NCI-H2227 (cell line): ENCODE measurements around the gene DTX3.
"Not testable (repeated sequence)": the region's sequence is repeated elsewhere in the genome, so short reads cannot be mapped to it uniquely, and the experiment has no call there.

ENCODE experiments used
- DNase-seq: peaks from one replicate; lab custom pipeline; 2025; ENCODE audit not compliant: unreplicated experiment; lab: John Stamatoyannopoulos, UW

DTX3 gene

DNA sequence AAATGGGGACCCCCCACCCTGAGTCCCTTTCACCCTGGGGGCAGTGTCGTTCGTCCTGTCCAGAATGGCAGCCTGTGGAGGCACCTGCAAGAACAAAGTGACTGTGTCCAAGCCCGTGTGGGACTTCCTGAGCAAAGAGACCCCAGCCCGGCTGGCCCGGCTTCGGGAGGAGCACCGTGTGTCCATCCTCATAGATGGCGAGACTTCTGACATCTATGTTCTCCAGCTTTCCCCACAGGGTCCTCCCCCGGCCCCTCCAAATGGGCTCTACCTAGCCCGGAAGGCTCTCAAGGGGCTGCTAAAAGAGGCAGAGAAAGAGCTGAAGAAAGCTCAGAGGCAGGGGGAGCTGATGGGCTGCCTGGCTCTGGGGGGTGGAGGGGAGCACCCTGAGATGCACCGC, 2.2 kb downstream of the DTX3 start:
- no peak for DNase-seq

DNA sequence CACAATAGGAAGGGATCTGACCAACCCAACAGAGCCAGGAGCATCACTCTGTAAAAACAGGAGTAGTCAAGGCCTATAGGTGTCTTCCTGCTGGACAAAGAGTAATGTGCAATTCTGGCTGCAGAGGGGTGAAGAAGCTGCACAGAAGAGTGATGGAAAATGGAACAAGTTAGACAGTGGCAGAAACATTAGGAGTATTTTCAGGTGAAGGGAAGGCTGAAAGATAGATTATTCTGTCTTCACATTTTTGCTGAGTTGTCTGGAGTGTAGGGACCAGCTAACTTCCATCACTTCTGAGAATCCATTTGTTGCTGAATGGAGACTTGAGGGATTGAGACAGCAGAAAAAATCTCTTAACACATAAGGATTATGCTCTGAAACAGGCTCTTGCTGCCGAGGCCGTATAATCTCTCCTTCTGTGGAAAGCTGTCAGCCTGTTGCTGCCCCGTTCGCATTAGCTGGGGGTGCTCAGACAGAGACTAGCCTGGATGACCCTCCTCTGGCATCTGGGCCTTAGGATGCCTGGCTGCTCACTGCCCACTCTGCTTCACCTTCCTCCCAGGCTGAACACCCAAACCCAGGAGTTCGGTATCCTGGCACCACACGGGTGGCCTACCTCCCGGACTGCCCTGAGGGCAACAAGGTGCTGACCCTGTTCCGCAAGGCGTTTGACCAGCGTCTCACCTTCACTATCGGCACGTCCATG, 3.5 kb downstream of the DTX3 start:
- no peak for DNase-seq

DNA sequence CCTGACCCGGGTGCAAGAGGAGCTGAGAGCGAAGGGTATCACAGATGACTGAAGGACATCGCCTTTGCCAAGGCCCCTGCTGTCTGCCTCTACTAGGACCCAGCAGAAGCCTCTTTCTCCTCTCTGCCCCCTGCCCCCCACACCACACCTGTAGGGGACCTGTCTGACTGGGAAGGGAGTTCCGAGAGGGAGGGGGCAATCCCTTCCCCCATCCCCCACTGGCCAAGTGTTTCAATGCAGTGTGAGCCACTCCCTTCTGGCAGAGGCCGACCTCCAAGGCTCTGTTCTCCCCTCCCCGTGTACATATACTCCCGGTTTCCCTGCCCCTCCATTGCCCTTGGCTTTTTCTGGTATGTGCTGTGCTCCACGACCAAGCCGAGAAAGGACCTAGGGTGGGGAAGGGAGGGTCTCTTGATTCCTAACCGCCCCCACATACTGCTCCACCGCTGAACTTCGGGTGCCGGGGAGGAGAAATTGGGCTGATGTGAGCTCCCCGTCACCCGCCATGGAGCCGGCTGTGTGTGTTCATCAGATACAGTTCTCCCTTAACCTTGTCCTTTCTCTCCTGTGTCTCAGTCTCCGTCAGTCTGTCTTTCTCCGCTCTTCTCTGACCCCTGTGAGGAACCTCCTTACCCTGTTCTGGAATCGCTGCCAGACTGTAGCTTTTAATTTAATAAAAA, 4.6 kb downstream of the DTX3 start:
- DNase-seq, result no peak

DNA sequence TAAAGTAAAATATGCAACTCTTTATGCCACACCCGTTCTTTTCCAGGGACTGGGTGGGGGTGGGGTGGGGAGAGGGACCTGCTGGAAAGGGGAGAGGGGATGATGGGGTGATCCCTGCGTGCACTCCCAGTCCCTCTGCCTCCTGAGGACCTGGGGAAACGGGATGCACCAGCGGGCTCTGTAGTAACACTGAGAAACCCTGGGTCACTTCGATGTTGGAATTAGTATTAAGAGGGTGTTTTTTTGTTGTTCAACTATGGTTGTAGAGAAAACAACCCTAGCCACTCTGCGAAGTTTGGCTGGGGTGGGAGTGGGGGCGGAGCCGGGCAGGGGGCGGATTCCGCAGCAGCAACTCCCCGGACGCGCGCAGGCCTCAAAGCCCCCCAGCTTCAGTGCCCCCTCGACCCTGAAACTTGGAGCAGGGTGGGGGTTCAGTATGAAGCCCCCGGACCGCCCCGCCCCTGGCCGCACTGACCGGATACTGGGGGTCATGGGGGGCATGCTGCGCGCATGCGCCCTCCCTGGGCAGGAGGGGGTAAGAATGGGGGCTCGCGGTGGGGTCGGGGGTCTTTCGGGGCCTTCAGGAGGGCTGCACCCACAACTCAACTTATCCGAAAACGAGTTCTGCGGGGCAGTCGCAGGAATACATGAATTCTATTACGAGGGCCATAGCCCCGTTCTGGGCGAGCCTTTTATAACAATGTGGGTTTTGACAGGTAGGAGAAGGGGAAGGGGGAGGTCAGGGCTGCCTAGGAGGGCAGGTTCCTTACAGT, 5.3 kb downstream of the DTX3 start:
- no peak for DNase-seq

GRCh38 chr12:57610554-57611107, 6.0 kb downstream of the DTX3 start:
- no peak for DNase-seq

- DNase-seq, result peak; percentile 77
Observed at GRCh38 chr12:57611108-57611826, 6.6 kb downstream of the DTX3 start, which contains the start of gene ARHGEF25. Gene ARHGEF25 (plus strand): TSS chr12:57611435. CDS start chr12:57611895, 460 bp downstream.

GRCh38 chr12:57611827-57612710, 7.4 kb downstream of the DTX3 start:
- DNase-seq, result peak; percentile 11

DNA sequence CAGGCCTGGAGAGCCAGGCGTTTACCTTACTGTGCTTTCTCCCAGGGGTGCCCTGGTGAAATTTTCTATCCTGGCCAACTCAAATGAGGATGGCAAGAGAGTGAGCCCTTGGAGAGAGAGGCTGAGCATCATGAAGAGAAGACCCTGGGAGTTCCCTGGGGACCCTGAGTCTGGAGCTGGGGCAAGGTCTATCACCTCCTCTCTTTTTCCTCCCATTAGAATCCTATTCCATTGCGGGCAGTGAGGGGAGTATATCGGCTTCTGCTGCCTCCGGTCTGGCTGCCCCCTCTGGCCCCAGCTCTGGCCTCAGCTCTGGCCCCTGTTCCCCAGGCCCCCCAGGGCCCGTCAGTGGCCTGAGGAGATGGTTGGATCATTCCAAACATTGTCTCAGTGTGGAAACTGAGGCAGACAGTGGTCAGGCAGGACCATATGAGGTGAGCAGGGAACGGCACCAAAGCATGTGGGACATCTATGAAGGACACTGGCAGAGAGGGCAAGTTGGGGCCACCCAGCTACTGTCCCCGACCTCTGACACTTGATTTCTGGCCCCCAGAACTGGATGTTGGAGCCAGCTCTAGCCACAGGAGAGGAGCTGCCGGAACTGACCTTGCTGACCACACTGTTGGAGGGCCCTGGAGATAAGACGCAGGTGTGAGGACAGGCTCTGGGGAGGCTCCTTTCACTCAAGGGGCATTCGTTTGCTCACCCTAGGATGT, 8.2 kb downstream of the DTX3 start:
- DNase-seq, result no peak

- no peak for DNase-seq
Observed at GRCh38 chr12:57613427-57614109, 8.9 kb downstream of the DTX3 start.

- peak; percentile 5 for DNase-seq
Observed at GRCh38 chr12:57614178-57614947, 9.7 kb downstream of the DTX3 start.

- no peak for DNase-seq
Observed at GRCh38 chr12:57614948-57615500, 10.4 kb downstream of the DTX3 start.

DNA sequence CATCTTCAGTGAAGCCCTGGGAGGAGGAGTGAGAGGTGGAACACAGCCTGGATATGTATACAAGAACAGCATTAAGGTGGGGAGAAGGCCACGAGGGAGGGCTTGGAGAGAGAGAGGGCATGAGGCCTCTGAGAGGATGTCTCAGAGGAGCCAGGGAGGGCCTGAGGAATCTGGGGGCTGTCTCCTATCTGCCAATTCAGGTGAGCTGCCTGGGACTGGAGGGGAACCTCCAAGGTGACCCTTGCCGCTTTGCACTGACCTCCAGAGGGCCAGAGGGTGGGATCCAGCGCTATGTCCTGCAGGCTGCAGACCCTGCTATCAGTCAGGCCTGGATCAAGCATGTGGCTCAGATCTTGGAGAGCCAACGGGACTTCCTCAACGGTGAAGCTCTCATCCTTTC, 11.0 kb downstream of the DTX3 start:
- DNase-seq, result no peak

- no peak for DNase-seq
Observed at GRCh38 chr12:57616383-57617101, 11.9 kb downstream of the DTX3 start.

DNA sequence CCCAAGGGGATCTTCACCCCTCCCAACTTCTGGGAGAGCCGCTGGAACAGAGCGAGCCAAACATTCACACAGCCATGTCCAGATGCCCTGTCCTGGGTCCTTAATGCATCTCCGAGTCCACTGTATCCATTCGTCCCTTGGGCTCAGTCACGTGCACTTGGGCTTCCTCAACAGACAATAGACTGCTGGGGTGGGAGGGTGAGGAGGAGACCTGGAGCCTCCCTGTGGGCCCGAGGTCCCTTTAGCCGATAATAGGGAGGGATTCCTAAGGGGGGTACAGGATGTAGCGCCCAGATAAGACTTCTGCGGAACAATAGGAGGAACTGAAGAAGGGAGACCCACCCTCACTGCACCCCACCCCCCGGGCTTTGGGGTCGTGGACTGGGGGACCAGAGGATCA, 13.3 kb downstream of the DTX3 start:
- DNase-seq, result no peak

DNA sequence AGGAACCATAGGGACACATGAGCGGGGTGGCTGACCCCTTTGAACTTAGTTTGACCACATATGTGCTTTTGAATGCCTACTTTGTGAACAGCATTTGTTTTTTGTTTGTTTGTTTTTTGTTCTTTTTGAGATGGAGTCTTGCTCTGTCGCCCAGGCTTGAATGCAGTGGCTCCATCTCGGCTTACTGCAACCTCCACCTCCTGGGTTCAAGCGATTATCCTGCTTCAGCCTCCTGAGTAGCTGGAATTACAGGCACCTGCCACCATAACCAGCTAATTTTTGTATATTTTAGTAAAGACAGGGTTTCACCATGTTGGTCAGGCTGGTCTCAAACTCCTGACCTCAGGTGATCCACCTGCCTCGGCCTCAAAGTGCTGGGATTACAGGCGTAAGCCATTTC, 13.8 kb downstream of the DTX3 start:
- not testable (repeated sequence) for DNase-seq

- no peak for DNase-seq
Observed at GRCh38 chr12:57618966-57619433, 14.4 kb downstream of the DTX3 start.
